ENCODE measurements around the gene GPR173. TPM values are rescaled to one million over a fixed set of nuclear protein-coding genes. Genes with fewer than 3 reads are reported as not detected.

GPR173 gene
- total and polyA plus RNA-seq, 2 experiments from 2014 or later = 1.2 to 3.4 TPM

- H3K4me2 ChIP-seq = no peak overlapping the region
Measured at GRCh38 chrX:53128097-53128749, 79.6 kb downstream of the GPR173 start.

More at GRCh38 chrX:53128097-53128749, 79.6 kb downstream of the GPR173 start:
- no peak overlapping the region for H3K27ac ChIP-seq
- no peak for DNase-seq (ENCODE audit: low spot score)
- H3K27me3 ChIP-seq = no peaks in the 10 kb centered on the region
- no peaks in the 10 kb centered on the region for H3K79me2 ChIP-seq
- H3K36me3 ChIP-seq (replicated peaks; ENCODE audit: insufficient read depth, low read depth) = no peaks in the 10 kb centered on the region
- no peaks in the 10 kb centered on the region for H3K9me2 ChIP-seq (replicated peaks; ENCODE audit: insufficient read depth)
- TF ChIP-seq EZH2 (IDR thresholded peaks at IDR 0.05; ENCODE audit: borderline replicate concordance) (no peak), CTCF (IDR thresholded peaks at IDR 0.05; ENCODE audit: poor library complexity) (no peak), EZH2phosphoT487 (IDR thresholded peaks at IDR 0.05; ENCODE audit: low read depth, severe bottlenecking, unreplicated experiment) (no peak)
- peaks cover 6% of the 10 kb centered on the region for H3K9me3 ChIP-seq (ENCODE audit: low read depth)
- no peak overlapping the region for H3K4me3 ChIP-seq
- H3K4me1 ChIP-seq (ENCODE audit: insufficient read depth) = no peaks in the 10 kb centered on the region
- H4K20me1 ChIP-seq (ENCODE audit: insufficient read depth, poor library complexity, severe bottlenecking) = no peaks in the 10 kb centered on the region
- H2AFZ ChIP-seq = no peak overlapping the region
- 74% methylated on average over 3 of the region's 3 CpGs for WGBS (ENCODE audit: low lambda C conversion rate, missing lambda C conversion rate)

Small RNA genes within 50 kb of the gene (small RNA-seq; reads per million reads assigned to genes)
- gene AL591212.2 = not detected

Other genes starting within 250 kb of the GPR173 start
- gene XAGE5, start 237.5 kb upstream of the GPR173 start, total RNA-seq = not detected in 2 replicates
- gene XAGE5, start 237.5 kb upstream of the GPR173 start, polyA plus RNA-seq = not detected in 2 replicates
- gene XAGE3, start 180.7 kb upstream of the GPR173 start, total RNA-seq = not detected in 2 replicates
- gene XAGE3, start 180.7 kb upstream of the GPR173 start, polyA plus RNA-seq = 0.34 TPM in 1 of 2 replicates, not detected in the other
- 15.3 and 20.1 TPM in 2 replicates for gene FAM156B, start 151.5 kb upstream of the GPR173 start, total RNA-seq
- gene FAM156B, start 151.5 kb upstream of the GPR173 start, polyA plus RNA-seq = 25.6 and 28.2 TPM in 2 replicates
- 10.8 and 16.9 TPM in 2 replicates for gene FAM156A, start 90.3 kb upstream of the GPR173 start, total RNA-seq
- 26.6 and 43.1 TPM in 2 replicates for gene FAM156A, start 90.3 kb upstream of the GPR173 start, polyA plus RNA-seq
- gene TSPYL2, start 33.6 kb downstream of the GPR173 start, total RNA-seq = 33.5 and 38.2 TPM in 2 replicates
- 78.6 and 110 TPM in 2 replicates for gene TSPYL2, start 33.6 kb downstream of the GPR173 start, polyA plus RNA-seq
- 7.1 and 12.5 TPM in 2 replicates for gene KANTR, start 45.4 kb downstream of the GPR173 start, total RNA-seq
- 4.0 and 4.8 TPM in 2 replicates for gene KANTR, start 45.4 kb downstream of the GPR173 start, polyA plus RNA-seq
- 107 and 144 TPM in 2 replicates for gene KDM5C, start 176.4 kb downstream of the GPR173 start, total RNA-seq
- 74.5 and 85.5 TPM in 2 replicates for gene KDM5C, start 176.4 kb downstream of the GPR173 start, polyA plus RNA-seq
- gene IQSEC2, start 232.8 kb downstream of the GPR173 start, total RNA-seq = 7.0 and 8.4 TPM in 2 replicates
- 3.7 and 4.4 TPM in 2 replicates for gene IQSEC2, start 232.8 kb downstream of the GPR173 start, polyA plus RNA-seq